ENCODE data around the gene CDRT4.

Gene CDRT4

DNA sequence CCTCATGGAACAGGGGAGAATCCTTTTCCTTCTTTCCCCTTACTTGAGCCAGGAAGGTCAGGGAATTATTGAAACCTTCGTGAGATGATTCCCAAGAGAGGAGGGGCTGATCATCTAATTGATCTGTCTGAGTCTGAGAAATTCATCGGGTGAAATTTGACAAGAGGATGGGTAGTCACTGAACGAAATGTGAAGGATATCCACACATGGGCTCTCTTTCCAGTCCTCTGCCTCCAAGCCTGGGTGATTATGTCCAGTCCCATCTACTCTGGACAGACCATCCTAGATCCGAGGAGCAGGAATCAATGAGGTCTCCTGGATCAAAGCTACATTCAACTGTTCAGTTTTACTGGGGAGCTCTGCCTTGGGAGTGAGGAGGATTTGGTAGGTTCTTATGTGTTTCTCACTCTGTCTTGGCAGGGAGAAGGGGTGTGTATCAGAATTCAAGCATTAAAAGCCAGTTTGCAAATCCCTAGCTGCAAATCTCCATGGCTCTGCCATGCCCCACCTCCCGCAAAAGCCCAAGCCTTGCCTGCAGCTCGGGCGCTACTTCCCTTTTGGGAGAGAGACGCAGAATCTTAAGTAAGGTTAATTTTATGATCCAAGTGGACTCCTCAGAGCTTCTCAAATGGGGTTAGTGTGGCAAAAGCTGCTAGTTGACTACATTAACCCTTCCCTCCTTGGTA lies 78.9 kb downstream of the CDRT4 start:
- no peak for DNase-seq

DNA sequence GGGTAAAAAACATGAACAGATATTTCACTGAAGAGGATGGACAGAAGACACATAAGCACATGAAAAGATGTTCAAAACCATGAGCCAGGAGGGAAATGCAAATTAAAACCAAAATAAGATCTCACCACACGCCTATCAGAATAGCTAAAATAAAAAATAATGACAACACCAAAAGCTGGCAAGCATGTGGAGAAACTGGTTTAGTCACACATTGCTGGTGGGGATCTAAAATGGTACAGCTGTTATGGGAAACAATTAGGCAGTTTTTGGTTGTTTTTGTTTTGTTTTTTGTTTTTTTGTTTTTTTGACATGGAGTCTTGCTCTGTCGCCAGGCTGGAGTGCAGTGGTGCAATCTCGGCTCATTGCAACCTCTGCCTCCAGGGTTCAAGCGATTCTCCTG lies 81.3 kb downstream of the CDRT4 start:
- DNase-seq, result no peak

Data from activated CD8-positive, alpha-beta memory T cell treated with anti-CD3 and anti-CD28 coated beads for 24 hours (primary cell).